OCI-LY7 (cell line): ENCODE measurements around the gene CWC25.
"Not testable (repeated sequence)": the region's sequence is repeated elsewhere in the genome, so short reads cannot be mapped to it uniquely, and the experiment has no call there.

Experiments used
- EZH2phosphoT487 ChIP-seq: fragments of 200-600 bp; sonication (generic); IDR thresholded peaks from 2 replicates; pipeline ENCODE4 v1.6.1; 2018; ENCODE audit warnings: low read depth, borderline replicate concordance, mild to moderate bottlenecking, mixed run types, antibody characterized with exemption, low read length, moderate library complexity, mixed read lengths
- TF ChIP-seq, protein P1 (sequence below): fragments of 200-600 bp; sonication (generic); conservative IDR thresholded peaks from 2 replicates; pipeline ENCODE4 v1.5.1; 2014; ENCODE audit warnings: mild to moderate bottlenecking, antibody characterized with exemption, low read length, moderate library complexity, mixed read lengths

DNA sequence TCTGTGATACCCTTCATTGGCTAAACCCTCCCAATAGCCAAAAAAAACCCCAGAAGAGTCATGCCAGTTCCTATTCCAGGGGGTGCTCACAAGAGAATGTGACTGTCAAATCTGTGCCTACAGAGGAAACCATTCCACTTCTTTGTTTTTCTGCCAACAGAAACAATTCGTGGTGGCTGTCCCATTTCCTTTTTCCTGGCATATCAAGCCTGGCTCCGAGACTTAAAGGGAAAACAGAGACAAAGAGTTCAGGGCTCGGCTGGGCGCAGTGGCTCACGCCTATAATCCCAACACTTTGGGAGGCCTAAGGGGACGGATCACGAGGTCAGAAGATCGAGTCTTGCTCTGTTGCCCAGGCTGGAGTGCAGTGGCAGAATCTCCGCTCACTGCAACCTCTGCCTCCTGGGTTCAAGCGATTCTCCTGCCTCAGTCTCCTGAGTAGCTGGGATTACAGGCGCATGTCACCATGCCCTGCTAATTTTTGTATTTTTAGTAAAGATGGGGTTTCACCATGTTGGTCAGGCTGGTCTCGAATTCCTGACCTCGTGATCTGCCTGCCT lies 34.9 kb downstream of the CWC25 start:
- TF ChIP-seq, protein P1, sequence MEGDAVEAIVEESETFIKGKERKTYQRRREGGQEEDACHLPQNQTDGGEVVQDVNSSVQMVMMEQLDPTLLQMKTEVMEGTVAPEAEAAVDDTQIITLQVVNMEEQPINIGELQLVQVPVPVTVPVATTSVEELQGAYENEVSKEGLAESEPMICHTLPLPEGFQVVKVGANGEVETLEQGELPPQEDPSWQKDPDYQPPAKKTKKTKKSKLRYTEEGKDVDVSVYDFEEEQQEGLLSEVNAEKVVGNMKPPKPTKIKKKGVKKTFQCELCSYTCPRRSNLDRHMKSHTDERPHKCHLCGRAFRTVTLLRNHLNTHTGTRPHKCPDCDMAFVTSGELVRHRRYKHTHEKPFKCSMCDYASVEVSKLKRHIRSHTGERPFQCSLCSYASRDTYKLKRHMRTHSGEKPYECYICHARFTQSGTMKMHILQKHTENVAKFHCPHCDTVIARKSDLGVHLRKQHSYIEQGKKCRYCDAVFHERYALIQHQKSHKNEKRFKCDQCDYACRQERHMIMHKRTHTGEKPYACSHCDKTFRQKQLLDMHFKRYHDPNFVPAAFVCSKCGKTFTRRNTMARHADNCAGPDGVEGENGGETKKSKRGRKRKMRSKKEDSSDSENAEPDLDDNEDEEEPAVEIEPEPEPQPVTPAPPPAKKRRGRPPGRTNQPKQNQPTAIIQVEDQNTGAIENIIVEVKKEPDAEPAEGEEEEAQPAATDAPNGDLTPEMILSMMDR = not testable (repeated sequence)
- not testable (repeated sequence) for TF ChIP-seq EZH2phosphoT487
